ENCODE results near the gene DRD3. TPM values are rescaled to one million over a fixed set of nuclear protein-coding genes. Genes with fewer than 3 reads are reported as not detected.

The DRD3 gene
- polyA plus RNA-seq, 1 of the 3 experiments (the other 2 are of a cell fraction) = not detected

DNA sequence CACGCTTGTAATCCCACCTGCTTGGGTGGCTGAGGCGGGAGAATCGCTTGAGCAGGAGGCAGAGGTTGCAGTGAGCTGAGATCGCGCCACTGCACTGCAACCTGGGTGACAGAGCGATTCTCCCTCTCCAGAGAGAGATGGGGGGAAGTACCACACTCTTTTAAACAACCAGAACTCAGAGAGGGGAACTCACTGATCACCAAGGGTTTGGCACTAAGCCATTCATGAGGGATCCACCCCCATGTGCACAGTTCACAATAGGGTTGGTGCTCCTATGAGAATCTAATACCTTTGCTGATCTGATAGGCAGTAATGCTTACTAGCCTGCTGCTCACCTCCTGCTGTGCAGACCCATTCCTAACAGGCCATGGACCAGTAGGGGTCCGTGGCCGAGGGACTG, 70.7 kb downstream of the DRD3 start:
- H3K36me3 ChIP-seq (replicated peaks in 1 of 2; ENCODE audit: control insufficient read depth in 1 of 2, insufficient read depth in 2 of 2, low read length in 1 of 2) = no peaks in the 10 kb centered on the region
- DNase-seq = no peak
- no peak overlapping the region for H3K9ac ChIP-seq
- no peak overlapping the region for H2AFZ ChIP-seq (ENCODE audit: low read depth)
- TF ChIP-seq MXI1 (IDR thresholded peaks at IDR 0.05; ENCODE audit: low read depth, low read length) = no peak
- H3K27ac ChIP-seq (ENCODE audit: low read depth in 2 of 2, low read length in 1 of 2) = no peak overlapping the region
- no peaks in the 10 kb centered on the region for H3K9me3 ChIP-seq
- no peaks in the 10 kb centered on the region for H3F3A ChIP-seq (replicated peaks; ENCODE audit: insufficient read depth)
- ChIA-PET CTCF (no interaction called here), POLR2A (no interaction called here)
- WGBS (ENCODE audit: low lambda C conversion rate) = 84% methylated on average over 8 of the region's 8 CpGs
- no peaks in the 10 kb centered on the region for H3K9me2 ChIP-seq
- H3K79me2 ChIP-seq (ENCODE audit: insufficient read depth) = no peaks in the 10 kb centered on the region
- no peaks in the 10 kb centered on the region for H3K27me3 ChIP-seq (ENCODE audit: insufficient read depth)
- H4K20me1 ChIP-seq (ENCODE audit: insufficient read depth) = no peaks in the 10 kb centered on the region
- no peak overlapping the region for H3K4me3 ChIP-seq (ENCODE audit: low read depth in 2 of 2, low read length in 1 of 2)
- H3K4me1 ChIP-seq (ENCODE audit: control insufficient read depth in 1 of 2, insufficient read depth in 2 of 2, low read depth in 1 of 2, low read length in 1 of 2) = no peaks in the 10 kb centered on the region
- no peak overlapping the region for H3K4me2 ChIP-seq

DNA sequence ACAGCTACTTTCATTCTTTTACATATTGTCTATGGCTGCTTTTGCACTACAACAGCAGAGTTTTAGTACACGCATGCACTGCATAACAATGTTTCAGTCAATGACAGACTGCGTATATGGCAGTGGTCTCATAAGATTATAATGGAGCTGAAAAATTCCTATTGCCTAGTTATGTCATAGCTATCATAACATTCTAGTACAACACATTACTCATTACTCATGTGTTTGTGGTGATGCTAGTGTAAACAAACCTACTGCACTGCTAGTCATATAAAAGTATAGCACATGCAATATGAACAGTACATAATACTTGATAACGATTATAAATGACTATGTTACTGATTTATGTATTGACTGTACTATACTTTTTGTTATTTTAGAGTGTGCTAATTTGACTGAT, 74.4 kb downstream of the DRD3 start:
- H4K20me1 ChIP-seq (ENCODE audit: insufficient read depth) = no peaks in the 10 kb centered on the region
- ChIA-PET CTCF (no interaction called here), POLR2A (no interaction called here)
- H3K4me3 ChIP-seq (ENCODE audit: low read depth in 2 of 2, low read length in 1 of 2) = no peak overlapping the region
- no peak overlapping the region for H3K9ac ChIP-seq
- H3K9me3 ChIP-seq = no peaks in the 10 kb centered on the region
- 80% methylated on average over 3 of the region's 3 CpGs for WGBS (ENCODE audit: low lambda C conversion rate)
- no peaks in the 10 kb centered on the region for H3F3A ChIP-seq (replicated peaks; ENCODE audit: insufficient read depth)
- no peaks in the 10 kb centered on the region for H3K4me1 ChIP-seq (ENCODE audit: control insufficient read depth in 1 of 2, insufficient read depth in 2 of 2, low read depth in 1 of 2, low read length in 1 of 2)
- no peaks in the 10 kb centered on the region for H3K79me2 ChIP-seq (ENCODE audit: insufficient read depth)
- no peak for DNase-seq
- no peak overlapping the region for H3K27ac ChIP-seq (ENCODE audit: low read depth in 2 of 2, low read length in 1 of 2)
- H3K27me3 ChIP-seq (ENCODE audit: insufficient read depth) = no peaks in the 10 kb centered on the region
- H3K9me2 ChIP-seq = no peaks in the 10 kb centered on the region
- no peak overlapping the region for H2AFZ ChIP-seq (ENCODE audit: low read depth)
- TF ChIP-seq, protein P1, sequence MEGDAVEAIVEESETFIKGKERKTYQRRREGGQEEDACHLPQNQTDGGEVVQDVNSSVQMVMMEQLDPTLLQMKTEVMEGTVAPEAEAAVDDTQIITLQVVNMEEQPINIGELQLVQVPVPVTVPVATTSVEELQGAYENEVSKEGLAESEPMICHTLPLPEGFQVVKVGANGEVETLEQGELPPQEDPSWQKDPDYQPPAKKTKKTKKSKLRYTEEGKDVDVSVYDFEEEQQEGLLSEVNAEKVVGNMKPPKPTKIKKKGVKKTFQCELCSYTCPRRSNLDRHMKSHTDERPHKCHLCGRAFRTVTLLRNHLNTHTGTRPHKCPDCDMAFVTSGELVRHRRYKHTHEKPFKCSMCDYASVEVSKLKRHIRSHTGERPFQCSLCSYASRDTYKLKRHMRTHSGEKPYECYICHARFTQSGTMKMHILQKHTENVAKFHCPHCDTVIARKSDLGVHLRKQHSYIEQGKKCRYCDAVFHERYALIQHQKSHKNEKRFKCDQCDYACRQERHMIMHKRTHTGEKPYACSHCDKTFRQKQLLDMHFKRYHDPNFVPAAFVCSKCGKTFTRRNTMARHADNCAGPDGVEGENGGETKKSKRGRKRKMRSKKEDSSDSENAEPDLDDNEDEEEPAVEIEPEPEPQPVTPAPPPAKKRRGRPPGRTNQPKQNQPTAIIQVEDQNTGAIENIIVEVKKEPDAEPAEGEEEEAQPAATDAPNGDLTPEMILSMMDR (IDR thresholded peaks at IDR 0.05) = no peak
- TF ChIP-seq, protein P2, sequence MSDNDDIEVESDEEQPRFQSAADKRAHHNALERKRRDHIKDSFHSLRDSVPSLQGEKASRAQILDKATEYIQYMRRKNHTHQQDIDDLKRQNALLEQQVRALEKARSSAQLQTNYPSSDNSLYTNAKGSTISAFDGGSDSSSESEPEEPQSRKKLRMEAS (IDR thresholded peaks at IDR 0.05; ENCODE audit: low read depth) = no peak
- TF ChIP-seq NRF1 (IDR thresholded peaks at IDR 0.05; ENCODE audit: low read depth, low read length) (no peak), TCF12 (IDR thresholded peaks at IDR 0.05) (no peak), ELF1 (IDR thresholded peaks at IDR 0.05) (no peak), MXI1 (IDR thresholded peaks at IDR 0.05; ENCODE audit: low read depth, low read length) (no peak), EZH2phosphoT487 (IDR thresholded peaks at IDR 0.05; ENCODE audit: borderline replicate concordance, low read depth) (no peak), POLR2AphosphoS5 (IDR thresholded peaks at IDR 0.05; ENCODE audit: low read depth, low read length) (no peak), NFIC (IDR thresholded peaks at IDR 0.05; ENCODE audit: borderline replicate concordance) (no peak), RXRA (IDR thresholded peaks at IDR 0.05; ENCODE audit: borderline replicate concordance, low read depth) (no peak), MEF2A (IDR thresholded peaks at IDR 0.05; ENCODE audit: borderline replicate concordance, low read depth) (no peak), JUND (IDR thresholded peaks at IDR 0.05) (no peak), RAD21 (IDR thresholded peaks at IDR 0.05; ENCODE audit: low read length) (no peak), GATA2 (CRISPR knock-in tag; IDR thresholded peaks at IDR 0.05) (no peak), CHD2 (IDR thresholded peaks at IDR 0.05; ENCODE audit: low read length, partially characterized antibody) (no peak), RFX5 (IDR thresholded peaks at IDR 0.05; ENCODE audit: low read length) (no peak)
- TF ChIP-seq, protein P3, sequence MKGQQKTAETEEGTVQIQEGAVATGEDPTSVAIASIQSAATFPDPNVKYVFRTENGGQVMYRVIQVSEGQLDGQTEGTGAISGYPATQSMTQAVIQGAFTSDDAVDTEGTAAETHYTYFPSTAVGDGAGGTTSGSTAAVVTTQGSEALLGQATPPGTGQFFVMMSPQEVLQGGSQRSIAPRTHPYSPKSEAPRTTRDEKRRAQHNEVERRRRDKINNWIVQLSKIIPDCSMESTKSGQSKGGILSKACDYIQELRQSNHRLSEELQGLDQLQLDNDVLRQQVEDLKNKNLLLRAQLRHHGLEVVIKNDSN (IDR thresholded peaks at IDR 0.05; ENCODE audit: borderline replicate concordance, low read depth) = no peak
- TF ChIP-seq, protein P4, sequence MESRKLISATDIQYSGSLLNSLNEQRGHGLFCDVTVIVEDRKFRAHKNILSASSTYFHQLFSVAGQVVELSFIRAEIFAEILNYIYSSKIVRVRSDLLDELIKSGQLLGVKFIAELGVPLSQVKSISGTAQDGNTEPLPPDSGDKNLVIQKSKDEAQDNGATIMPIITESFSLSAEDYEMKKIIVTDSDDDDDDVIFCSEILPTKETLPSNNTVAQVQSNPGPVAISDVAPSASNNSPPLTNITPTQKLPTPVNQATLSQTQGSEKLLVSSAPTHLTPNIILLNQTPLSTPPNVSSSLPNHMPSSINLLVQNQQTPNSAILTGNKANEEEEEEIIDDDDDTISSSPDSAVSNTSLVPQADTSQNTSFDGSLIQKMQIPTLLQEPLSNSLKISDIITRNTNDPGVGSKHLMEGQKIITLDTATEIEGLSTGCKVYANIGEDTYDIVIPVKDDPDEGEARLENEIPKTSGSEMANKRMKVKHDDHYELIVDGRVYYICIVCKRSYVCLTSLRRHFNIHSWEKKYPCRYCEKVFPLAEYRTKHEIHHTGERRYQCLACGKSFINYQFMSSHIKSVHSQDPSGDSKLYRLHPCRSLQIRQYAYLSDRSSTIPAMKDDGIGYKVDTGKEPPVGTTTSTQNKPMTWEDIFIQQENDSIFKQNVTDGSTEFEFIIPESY (IDR thresholded peaks at IDR 0.05; ENCODE audit: borderline replicate concordance, low read depth) = no peak
- TF ChIP-seq, protein P5, sequence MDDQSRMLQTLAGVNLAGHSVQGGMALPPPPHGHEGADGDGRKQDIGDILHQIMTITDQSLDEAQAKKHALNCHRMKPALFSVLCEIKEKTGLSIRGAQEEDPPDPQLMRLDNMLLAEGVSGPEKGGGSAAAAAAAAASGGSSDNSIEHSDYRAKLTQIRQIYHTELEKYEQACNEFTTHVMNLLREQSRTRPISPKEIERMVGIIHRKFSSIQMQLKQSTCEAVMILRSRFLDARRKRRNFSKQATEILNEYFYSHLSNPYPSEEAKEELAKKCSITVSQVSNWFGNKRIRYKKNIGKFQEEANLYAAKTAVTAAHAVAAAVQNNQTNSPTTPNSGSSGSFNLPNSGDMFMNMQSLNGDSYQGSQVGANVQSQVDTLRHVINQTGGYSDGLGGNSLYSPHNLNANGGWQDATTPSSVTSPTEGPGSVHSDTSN (IDR thresholded peaks at IDR 0.05) = no peak
- H3K4me2 ChIP-seq = no peak overlapping the region
- H3K36me3 ChIP-seq (replicated peaks in 1 of 2; ENCODE audit: control insufficient read depth in 1 of 2, insufficient read depth in 2 of 2, low read length in 1 of 2) = no peaks in the 10 kb centered on the region

Data from SK-N-SH (cell line).